Activated CD4-positive, alpha-beta T cell treated with anti-CD3 and anti-CD28 coated beads, Interleukin-2, Interleukin-6, amounts not matched to agents 100 ng/mL and 50 ng/mL, durations not matched to agents 16 hours and 8 hours (primary cell): ENCODE results near the gene BNIPL.
A peak's percentile ranks its signal among the peaks of the same experiment; 100 is the strongest.

ENCODE experiments used
- DNase-seq: peaks from one replicate; pipeline ENCODE4 v3.0.0-alpha.2; 2020

Gene BNIPL

DNA sequence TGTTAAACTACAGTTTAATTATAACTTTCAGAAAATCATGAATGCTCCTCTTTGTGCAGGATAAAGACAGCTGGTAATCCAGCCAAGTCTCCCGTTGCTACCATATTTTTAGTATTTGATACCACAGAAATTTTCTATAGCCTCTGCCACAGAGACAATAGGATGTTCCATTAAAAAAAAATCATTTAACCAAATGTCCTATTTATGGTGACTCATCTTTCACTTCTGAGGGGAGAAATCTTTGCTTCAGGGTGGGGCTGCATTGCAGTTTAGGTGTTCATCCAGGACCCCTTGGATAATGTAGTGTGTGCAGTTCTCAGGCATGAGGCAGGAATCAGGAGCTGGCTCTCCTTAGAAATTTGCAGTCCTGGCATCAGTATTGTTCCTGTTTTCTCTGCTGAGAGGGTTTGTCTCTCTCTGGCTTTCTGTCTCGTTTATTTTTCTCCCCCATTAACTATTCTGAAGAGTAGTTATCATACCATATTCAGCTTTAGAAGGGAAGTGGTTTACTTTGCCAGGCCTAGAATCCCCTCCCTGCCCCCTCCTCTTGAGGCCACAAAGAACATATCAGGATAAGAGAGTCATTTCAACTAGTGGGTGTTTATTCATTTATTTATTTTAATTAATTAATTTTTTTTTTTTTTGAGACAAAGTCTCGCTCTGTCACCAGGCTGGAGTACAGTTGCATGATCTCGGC lies 25.1 kb upstream of the BNIPL start:
- no peak for DNase-seq

- no peak for DNase-seq
Measured at GRCh38 chr1:151012684-151013471, 23.5 kb upstream of the BNIPL start.

GRCh38 chr1:151013518-151013917 lies 22.9 kb upstream of the BNIPL start:
- DNase-seq = no peak

DNA sequence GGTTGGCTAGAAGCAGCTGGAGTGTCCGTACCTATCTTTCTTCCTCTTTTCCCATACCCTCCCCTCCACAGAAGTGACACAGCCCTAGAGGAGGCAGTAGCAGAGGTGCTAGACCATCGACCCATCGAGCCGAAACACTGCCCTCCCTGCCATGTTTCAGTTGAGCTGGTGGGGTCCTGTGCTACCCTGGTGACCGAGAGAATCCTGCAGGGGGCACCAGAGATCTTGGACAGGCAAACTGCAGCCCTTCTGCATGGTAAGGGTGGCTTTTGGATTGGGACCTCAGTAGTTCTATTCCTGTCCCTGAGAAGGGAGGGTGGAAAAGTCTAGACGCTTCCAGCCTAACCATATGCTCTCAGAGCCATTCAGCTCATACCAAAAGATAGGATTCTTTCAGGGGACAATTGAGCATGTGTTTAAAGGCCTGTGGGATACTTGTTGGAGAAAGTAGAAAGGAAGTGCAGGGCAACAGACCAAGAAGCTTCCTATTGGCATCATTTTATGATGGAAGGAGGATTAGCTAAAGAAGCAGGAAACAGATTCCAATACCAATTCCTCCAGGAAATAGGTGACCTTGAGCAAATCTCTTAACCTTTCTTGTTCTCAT lies 11.7 kb upstream of the BNIPL start:
- DNase-seq = peak; percentile 83

DNA sequence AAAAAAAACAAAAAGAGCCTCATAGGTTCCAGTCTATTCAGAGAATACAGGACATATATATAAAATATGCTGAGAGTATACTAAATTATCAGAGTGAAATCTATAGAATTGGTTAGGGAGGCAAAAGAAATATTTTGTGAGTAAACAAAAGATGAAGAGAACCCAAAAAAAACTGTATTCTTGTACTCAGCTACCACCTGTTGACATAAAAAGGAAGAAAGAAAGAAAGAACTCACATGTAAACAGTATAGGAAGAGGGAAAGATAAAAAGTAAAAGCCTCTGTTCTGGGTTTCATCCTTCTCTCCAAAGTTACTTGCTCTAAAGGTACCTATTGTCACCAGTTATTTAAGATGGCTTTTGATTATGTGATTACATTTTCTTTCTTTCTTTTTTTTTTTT lies 9.9 kb upstream of the BNIPL start:
- DNase-seq = no peak

DNA sequence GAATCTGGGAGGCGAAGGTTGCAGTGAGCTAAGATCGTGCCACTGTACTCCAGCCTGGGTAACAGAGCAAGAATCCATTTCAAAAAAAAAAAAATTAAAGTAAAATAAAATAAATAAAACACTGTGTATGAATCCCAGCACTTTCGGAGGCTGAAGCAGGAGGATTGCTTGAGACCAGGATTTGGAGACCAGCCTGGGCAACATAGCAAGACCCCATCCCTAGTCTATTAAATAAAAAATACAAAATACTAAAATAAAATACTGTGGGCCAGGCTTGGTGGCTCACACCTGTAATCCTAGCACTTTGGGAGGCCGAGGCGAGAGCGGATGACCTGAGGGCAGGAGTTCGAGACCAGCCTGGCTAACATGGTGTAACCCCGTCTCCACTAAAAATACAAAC lies 4.2 kb upstream of the BNIPL start:
- DNase-seq = no peak

GRCh38 chr1:151035167-151035566 lies 1.2 kb upstream of the BNIPL start:
- no peak for DNase-seq

GRCh38 chr1:151037032-151037431 lies 646 bp downstream of the BNIPL start:
- no peak for DNase-seq

GRCh38 chr1:151039521-151039920 lies 3.1 kb downstream of the BNIPL start:
- no peak for DNase-seq

DNA sequence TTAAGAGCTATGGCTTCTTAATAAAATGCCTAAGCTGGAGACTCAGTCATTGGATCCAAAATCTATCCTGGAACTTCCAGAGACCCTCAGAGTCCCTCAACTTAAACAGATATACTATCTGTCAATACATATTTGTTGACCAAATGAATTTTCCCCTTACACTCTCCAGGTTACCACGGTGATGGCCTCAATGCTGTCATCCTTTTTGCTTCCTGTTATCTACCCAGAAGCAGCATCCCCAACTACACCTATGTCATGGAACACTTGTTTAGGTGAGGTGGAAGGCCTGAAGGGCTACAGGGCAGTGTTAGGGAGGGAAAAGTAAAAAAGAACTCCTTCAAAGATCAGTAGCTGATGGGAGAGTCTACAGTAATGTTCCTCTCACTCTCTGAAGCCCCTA lies 6.8 kb downstream of the BNIPL start:
- DNase-seq = no peak

- DNase-seq = peak; percentile 63
Measured at GRCh38 chr1:151047591-151047924, 11.2 kb downstream of the BNIPL start, which contains the start of gene C1orf56. C1orf56 (plus strand) TSS chr1:151047751; CDS start chr1:151047848, 97 bp downstream.

DNA sequence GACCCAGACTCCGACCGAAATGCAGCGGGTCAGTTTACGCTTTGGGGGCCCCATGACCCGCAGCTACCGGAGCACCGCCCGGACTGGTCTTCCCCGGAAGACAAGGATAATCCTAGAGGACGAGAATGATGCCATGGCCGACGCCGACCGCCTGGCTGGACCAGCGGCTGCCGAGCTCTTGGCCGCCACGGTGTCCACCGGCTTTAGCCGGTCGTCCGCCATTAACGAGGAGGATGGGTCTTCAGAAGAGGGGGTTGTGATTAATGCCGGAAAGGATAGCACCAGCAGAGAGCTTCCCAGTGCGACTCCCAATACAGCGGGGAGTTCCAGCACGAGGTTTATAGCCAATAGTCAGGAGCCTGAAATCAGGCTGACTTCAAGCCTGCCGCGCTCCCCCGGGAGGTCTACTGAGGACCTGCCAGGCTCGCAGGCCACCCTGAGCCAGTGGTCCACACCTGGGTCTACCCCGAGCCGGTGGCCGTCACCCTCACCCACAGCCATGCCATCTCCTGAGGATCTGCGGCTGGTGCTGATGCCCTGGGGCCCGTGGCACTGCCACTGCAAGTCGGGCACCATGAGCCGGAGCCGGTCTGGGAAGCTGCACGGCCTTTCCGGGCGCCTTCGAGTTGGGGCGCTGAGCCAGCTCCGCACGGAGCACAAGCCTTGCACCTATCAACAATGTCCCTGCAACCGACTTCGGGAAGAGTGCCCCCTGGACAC lies 11.7 kb downstream of the BNIPL start:
- peak; percentile 62 for DNase-seq

DNA sequence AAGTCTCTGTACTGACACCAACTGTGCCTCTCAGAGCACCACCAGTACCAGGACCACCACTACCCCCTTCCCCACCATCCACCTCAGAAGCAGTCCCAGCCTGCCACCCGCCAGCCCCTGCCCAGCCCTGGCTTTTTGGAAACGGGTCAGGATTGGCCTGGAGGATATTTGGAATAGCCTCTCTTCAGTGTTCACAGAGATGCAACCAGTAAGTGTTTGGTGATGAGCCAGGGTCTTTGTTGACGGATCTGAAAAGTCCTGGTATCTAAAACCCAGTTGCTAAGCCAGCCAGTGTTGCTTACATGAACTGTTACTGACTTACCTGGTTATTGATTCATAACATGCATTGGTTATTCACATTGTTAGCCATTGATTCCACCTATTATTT lies 12.3 kb downstream of the BNIPL start:
- no peak for DNase-seq

- DNase-seq = no peak
Measured at GRCh38 chr1:151049458-151049857, 13.1 kb downstream of the BNIPL start.

- no peak for DNase-seq
Measured at GRCh38 chr1:151050051-151050688, 13.8 kb downstream of the BNIPL start.

DNA sequence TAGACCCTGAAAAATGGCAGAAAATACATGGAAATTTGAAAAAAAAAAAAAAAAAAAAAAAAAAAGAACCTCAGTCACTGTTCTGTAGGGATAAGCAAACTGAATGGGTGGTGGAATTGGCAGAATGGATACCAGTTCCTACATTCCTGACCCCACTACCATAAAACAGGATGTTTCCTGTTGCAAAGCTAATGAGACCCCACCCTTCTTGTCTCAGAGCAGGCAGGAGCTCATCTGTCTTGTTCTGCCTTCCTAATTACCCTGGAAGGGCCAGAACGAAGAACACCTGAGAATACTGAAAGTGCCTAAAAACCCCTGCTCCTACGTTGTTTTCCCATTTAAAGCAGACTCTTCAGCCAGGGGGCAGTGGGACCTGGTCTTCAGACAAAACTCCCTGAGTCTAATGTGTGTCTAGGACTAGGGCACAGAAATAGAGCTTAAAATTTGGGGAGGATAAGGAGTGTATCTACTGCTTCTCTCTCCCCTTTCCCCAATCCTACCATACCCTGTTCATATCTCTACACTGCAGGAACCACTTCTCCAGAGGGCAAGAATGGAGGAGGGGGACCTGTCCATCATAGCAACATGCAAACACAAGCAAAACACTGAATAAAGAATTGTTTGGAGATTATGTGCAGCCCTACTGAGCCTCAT lies 15.1 kb downstream of the BNIPL start:
- DNase-seq = no peak

GRCh38 chr1:151054971-151055547 lies 18.7 kb downstream of the BNIPL start:
- DNase-seq = no peak

DNA sequence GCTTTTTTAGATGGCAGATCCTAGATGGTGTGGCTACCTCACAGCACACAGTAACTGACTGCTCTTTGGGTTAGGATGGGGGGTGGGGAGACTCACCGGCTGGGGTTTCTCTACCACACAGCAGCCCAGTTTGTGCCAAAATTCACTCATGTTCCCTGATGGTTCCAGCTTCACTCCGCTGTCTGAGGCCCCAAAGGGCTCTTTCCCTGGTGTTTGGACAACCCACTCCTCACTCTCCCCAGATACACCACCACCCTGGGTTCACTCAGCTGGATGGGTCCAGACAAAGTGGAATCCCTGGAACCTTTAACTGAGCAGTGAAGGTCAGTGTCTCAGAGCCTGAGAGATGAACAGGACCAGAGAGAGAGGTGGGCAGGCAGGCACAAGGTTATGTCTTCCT lies 19.2 kb downstream of the BNIPL start:
- DNase-seq = no peak

DNA sequence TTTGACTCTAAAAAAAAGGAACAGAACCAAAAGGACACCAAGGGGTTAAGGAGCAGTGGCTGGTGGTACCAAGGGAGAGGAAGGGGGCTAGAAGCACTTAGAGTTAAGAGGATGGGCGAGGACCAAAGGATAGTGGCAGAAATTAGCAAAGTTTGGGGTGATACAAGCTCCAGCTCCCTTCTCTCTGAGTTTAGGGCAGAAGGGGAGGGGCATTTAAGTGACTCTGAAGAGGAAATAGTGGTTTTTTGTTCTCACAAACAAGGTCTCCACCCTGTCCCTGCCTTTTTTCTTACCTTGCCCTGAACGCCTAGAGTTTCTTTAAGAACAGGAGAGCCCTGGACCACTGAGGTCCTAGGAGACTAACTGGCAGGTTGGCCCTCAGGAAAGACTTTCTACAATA lies 19.8 kb downstream of the BNIPL start:
- peak; percentile 43 for DNase-seq

DNA sequence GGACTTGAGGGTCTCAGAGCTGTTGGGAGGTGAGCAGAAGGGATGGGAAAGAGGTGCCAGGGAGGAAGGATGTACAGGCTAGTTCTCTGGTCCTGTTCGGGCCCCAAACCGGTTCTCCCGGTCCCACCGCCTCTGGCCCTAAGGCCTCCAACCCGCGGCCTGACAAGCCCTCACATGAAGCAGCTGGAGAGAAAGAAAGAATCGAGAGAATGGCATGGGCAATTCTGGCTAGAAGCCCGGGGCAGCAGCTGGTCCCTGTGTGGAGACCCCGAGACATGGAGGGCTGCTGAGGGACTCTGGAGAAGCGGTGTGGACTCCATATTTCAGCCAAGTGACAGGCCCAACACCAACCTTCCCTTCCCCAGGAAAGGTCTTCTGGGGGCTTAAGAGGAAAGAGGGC lies 22.3 kb downstream of the BNIPL start:
- no peak for DNase-seq

- DNase-seq = peak; percentile 91
Measured at GRCh38 chr1:151059109-151060006, 23.0 kb downstream of the BNIPL start, which contains the start of gene CDC42SE1. CDC42SE1 (minus strand) TSS chr1:151059622; CDS start chr1:151055730, 3,892 bp downstream.
